Neural progenitor cell (in vitro differentiated cells): ENCODE results near the gene ANKRD39.

Experiments used
- CTCF ChIP-seq: fragments of 200-600 bp; sonication (generic); IDR thresholded peaks from 2 replicates; pipeline ENCODE4 v1.5.1; 2017; ENCODE audit warnings: antibody characterized with exemption, mild to moderate bottlenecking
- EZH2 ChIP-seq: fragments of 200-600 bp; sonication (generic); IDR thresholded peaks from 2 replicates; pipeline ENCODE4 v1.6.1; 2017; ENCODE audit warnings: antibody characterized with exemption, mild to moderate bottlenecking, moderate library complexity

- no peak for TF ChIP-seq CTCF
- no peak for TF ChIP-seq EZH2
These were observed 58.2 kb downstream of the ANKRD39 start for GRCh38 chr2:96799623-96799935.
